ENCODE data around the gene CIT. TPM values are rescaled to one million over a fixed set of nuclear protein-coding genes. Genes with fewer than 3 reads are reported as not detected.

Gene CIT
- total RNA-seq, 1 donor from 2014 or later, result 6.8 TPM

DNA sequence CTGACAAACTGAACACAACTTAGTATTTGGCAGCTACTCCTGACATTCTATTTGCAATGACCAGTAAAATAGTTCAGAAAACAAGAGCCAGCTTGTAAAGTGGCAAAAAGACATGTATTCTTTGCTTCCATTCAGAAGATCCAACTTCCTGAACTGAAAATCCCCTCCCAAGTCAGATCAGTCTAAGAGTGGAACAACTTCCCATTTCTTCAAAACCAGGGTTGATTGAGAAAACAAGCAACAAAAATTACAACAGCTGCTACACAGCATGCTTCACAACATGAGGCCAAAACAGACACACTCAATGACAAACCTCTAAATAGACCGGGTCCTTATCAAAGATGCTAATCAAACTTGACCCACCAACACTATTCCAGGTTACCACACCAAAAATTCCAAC lies 40.3 kb downstream of the CIT start:
- Histone ChIP-seq H3K4me1 (ENCODE audit: control insufficient read depth in 3 of 3, insufficient read depth in 3 of 3, low read length in 3 of 3) (no peaks in the 10 kb centered on the region), H3K9ac (ENCODE audit: low read depth in 1 of 3, low read length in 3 of 3) (no peak overlapping the region), H3K36me3 (ENCODE audit: control insufficient read depth in 3 of 3, insufficient read depth in 3 of 3, low read length in 3 of 3) (no peaks in the 10 kb centered on the region), H3K9me3 (ENCODE audit: control insufficient read depth in 3 of 3, low read length in 3 of 3) (no peaks in the 10 kb centered on the region), H3K27ac (ENCODE audit: low read depth, low read length) (no peak overlapping the region), H3K4me3 (ENCODE audit: low read length in 3 of 3) (no peak overlapping the region), H3K27me3 (ENCODE audit: control insufficient read depth in 3 of 3, insufficient read depth in 3 of 3, low read length in 3 of 3) (no peaks in the 10 kb centered on the region)

DNA sequence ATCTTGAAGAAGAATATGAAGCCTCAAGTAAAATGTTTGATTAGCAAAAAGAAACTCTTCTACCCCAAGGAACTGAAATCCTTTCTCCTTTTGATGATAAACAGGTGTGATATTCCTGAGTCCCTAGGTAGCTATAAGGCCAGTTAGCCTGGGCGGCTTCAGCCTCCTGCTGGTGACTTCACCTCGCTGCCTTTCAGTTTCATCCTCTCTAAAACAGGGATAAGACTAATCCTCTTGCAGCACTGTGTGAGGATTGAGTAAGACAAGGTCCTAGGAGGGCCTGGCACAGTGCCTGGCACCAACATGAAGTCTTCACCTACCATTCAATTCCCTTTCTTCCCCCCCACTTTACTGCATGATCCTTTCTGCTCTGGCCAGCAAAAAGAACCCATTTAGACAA lies 42.1 kb downstream of the CIT start:
- no peak overlapping the region for H3K27ac ChIP-seq (ENCODE audit: low read depth, low read length)
- H3K4me1 ChIP-seq (ENCODE audit: control insufficient read depth in 3 of 3, insufficient read depth in 3 of 3, low read length in 3 of 3), result no peaks in the 10 kb centered on the region
- no peaks in the 10 kb centered on the region for H3K36me3 ChIP-seq (ENCODE audit: control insufficient read depth in 3 of 3, insufficient read depth in 3 of 3, low read length in 3 of 3)

DNA sequence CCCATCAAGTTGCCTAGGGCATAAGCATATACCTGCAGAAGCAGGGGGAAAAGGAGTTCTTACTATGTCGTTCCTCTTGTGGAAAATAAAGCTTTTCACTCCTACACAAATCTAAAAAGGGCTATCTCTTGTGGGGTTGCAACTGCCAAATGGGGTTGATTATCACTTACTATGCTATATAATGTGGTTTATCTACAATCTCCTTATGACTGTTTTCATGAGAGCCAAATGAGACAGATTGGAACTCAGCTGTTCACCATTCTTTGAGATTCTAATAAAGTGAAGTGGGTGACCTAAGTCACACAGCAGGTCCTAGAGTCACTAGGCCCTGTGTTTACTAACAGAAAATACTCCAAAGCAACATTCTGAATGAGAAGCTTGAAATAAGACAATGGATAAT lies 47.7 kb downstream of the CIT start:
- no peaks in the 10 kb centered on the region for H3K27me3 ChIP-seq (ENCODE audit: control insufficient read depth in 3 of 3, insufficient read depth in 3 of 3, low read length in 3 of 3)

More for the DNA sequence above, 42.1 kb downstream of the CIT start:
- no peaks in the 10 kb centered on the region for H3K9me3 ChIP-seq (ENCODE audit: control insufficient read depth in 3 of 3, low read length in 3 of 3)
- no peak overlapping the region for H3K9ac ChIP-seq (ENCODE audit: low read depth in 1 of 3, low read length in 3 of 3)
- no peak overlapping the region for H3K4me3 ChIP-seq (ENCODE audit: low read length in 3 of 3)
- H3K27me3 ChIP-seq (ENCODE audit: control insufficient read depth in 3 of 3, insufficient read depth in 3 of 3, low read length in 3 of 3), result no peaks in the 10 kb centered on the region

DNA sequence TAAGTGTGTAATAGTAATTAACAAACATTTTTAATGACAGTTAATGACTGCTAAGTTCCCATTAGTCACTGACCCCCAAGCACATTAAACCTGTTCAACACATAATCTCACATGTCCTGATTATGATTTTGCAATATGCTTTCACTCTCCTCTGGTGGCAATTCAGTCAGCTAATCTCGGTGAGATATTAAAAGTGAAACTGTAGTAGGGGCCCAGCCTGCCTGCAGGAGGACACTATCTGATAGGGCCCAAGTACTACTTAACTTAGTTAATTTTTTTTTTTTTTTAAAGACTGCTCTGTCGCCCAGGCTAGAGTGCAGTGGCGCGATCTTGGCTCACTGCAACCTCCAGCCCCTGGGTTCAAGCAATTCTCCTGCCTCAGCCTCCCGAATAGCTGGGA lies 48.8 kb downstream of the CIT start:
- no peaks in the 10 kb centered on the region for H3K36me3 ChIP-seq (ENCODE audit: control insufficient read depth in 3 of 3, insufficient read depth in 3 of 3, low read length in 3 of 3)
- H3K27me3 ChIP-seq (ENCODE audit: control insufficient read depth in 3 of 3, insufficient read depth in 3 of 3, low read length in 3 of 3), result no peaks in the 10 kb centered on the region
- H3K9me3 ChIP-seq (ENCODE audit: control insufficient read depth in 3 of 3, low read length in 3 of 3), result no peaks in the 10 kb centered on the region
- H3K4me3 ChIP-seq (ENCODE audit: low read length in 3 of 3), result no peak overlapping the region
- H3K27ac ChIP-seq (ENCODE audit: low read depth, low read length), result no peak overlapping the region
- H3K4me1 ChIP-seq (ENCODE audit: control insufficient read depth in 3 of 3, insufficient read depth in 3 of 3, low read length in 3 of 3), result no peaks in the 10 kb centered on the region
- H3K9ac ChIP-seq (ENCODE audit: low read depth in 1 of 3, low read length in 3 of 3), result no peak overlapping the region

More for the DNA sequence above, 47.7 kb downstream of the CIT start:
- Histone ChIP-seq H3K27ac (ENCODE audit: low read depth, low read length) (no peak overlapping the region), H3K4me3 (ENCODE audit: low read length in 3 of 3) (no peak overlapping the region), H3K4me1 (ENCODE audit: control insufficient read depth in 3 of 3, insufficient read depth in 3 of 3, low read length in 3 of 3) (no peaks in the 10 kb centered on the region), H3K9ac (ENCODE audit: low read depth in 1 of 3, low read length in 3 of 3) (no peak overlapping the region), H3K36me3 (ENCODE audit: control insufficient read depth in 3 of 3, insufficient read depth in 3 of 3, low read length in 3 of 3) (no peaks in the 10 kb centered on the region), H3K9me3 (ENCODE audit: control insufficient read depth in 3 of 3, low read length in 3 of 3) (no peaks in the 10 kb centered on the region)

DNA sequence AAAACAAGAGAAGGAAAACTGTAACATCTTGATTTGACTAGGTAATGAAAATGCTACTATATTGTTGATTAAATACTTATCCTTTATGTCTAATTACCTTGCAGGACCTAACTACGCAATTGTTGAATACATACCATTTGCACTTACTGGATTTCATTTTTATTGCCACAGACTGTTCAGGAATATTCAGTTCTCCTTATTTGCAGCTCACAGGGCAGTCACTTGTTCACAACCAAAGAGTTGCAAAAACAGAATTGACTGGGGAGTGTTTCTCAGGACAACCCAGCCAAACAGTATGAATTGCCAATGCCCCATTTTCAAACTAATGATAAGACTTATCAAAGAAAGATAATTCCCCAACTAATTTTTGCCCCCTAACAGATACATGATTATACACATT lies 49.4 kb downstream of the CIT start:
- Histone ChIP-seq H3K9ac (ENCODE audit: low read depth in 1 of 3, low read length in 3 of 3) (no peak overlapping the region), H3K4me1 (ENCODE audit: control insufficient read depth in 3 of 3, insufficient read depth in 3 of 3, low read length in 3 of 3) (no peaks in the 10 kb centered on the region), H3K36me3 (ENCODE audit: control insufficient read depth in 3 of 3, insufficient read depth in 3 of 3, low read length in 3 of 3) (no peaks in the 10 kb centered on the region), H3K27me3 (ENCODE audit: control insufficient read depth in 3 of 3, insufficient read depth in 3 of 3, low read length in 3 of 3) (no peaks in the 10 kb centered on the region), H3K4me3 (ENCODE audit: low read length in 3 of 3) (no peak overlapping the region), H3K27ac (ENCODE audit: low read depth, low read length) (no peak overlapping the region), H3K9me3 (ENCODE audit: control insufficient read depth in 3 of 3, low read length in 3 of 3) (no peaks in the 10 kb centered on the region)

DNA sequence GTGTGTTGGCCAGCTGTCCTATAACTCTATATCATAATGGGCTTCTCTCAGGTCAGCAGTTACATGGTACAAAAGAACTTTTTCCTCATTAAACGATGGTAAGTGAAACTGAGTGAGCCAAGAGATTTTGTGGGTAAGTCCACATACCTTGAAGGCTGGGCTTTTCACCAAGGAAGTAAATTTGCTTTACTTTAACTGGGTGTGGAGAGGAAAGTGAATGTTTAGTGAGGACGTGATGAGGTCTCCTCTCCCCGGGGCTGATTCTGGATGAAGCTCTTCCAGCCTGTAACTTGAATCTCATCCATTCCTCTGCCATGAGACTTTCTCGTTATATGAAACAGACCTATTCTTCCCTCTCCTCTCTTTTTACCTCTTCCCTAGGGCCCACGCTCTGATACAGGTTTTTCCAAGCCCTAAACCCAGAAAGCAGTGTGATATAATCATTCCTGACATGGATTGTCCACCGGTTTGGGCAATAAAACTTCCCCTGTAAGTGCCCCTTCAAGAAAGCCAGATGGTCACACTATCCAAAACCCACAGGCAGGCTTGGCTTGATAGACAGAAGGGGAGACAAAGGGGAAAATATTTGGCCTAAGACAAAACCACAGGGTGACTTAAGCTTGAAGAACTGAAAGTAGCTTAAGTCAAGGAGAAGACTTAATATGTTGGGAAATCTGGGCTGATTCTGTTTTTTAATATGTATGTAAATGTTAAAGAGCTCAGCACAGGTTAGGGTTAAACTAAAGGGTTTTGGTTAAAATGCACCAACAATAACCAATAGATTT lies 50.3 kb downstream of the CIT start:
- Histone ChIP-seq H3K36me3 (ENCODE audit: control insufficient read depth in 3 of 3, insufficient read depth in 3 of 3, low read length in 3 of 3) (no peaks in the 10 kb centered on the region), H3K27ac (ENCODE audit: low read depth, low read length) (no peak overlapping the region), H3K4me1 (ENCODE audit: control insufficient read depth in 3 of 3, insufficient read depth in 3 of 3, low read length in 3 of 3) (no peaks in the 10 kb centered on the region), H3K9ac (ENCODE audit: low read depth in 1 of 3, low read length in 3 of 3) (no peak overlapping the region), H3K4me3 (ENCODE audit: low read length in 3 of 3) (no peak overlapping the region), H3K9me3 (ENCODE audit: control insufficient read depth in 3 of 3, low read length in 3 of 3) (no peaks in the 10 kb centered on the region), H3K27me3 (ENCODE audit: control insufficient read depth in 3 of 3, insufficient read depth in 3 of 3, low read length in 3 of 3) (no peaks in the 10 kb centered on the region)

DNA sequence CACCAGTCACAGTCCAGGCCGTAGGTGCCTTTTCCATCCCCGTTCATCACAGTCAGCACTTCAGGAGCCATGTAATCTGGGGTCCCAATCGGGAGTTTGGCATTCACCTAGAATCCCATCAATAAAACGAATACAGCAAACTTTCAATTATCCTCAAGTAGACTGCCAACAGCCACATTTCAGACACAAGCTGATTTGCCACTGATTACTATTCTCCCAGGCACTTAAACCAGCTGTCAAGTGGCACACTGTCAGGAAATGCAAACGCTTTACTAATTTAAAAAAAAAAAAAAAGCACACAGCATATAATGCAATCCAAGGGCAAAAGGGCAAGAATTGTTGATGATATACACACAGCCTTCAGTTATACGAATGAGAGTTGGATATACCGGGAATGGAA lies 51.9 kb downstream of the CIT start:
- Histone ChIP-seq H3K4me1 (ENCODE audit: control insufficient read depth in 3 of 3, insufficient read depth in 3 of 3, low read length in 3 of 3) (no peaks in the 10 kb centered on the region), H3K9me3 (ENCODE audit: control insufficient read depth in 3 of 3, low read length in 3 of 3) (no peaks in the 10 kb centered on the region), H3K27me3 (ENCODE audit: control insufficient read depth in 3 of 3, insufficient read depth in 3 of 3, low read length in 3 of 3) (no peaks in the 10 kb centered on the region), H3K9ac (ENCODE audit: low read depth in 1 of 3, low read length in 3 of 3) (no peak overlapping the region), H3K27ac (ENCODE audit: low read depth, low read length) (no peak overlapping the region), H3K36me3 (ENCODE audit: control insufficient read depth in 3 of 3, insufficient read depth in 3 of 3, low read length in 3 of 3) (no peaks in the 10 kb centered on the region), H3K4me3 (ENCODE audit: low read length in 3 of 3) (no peak overlapping the region)

DNA sequence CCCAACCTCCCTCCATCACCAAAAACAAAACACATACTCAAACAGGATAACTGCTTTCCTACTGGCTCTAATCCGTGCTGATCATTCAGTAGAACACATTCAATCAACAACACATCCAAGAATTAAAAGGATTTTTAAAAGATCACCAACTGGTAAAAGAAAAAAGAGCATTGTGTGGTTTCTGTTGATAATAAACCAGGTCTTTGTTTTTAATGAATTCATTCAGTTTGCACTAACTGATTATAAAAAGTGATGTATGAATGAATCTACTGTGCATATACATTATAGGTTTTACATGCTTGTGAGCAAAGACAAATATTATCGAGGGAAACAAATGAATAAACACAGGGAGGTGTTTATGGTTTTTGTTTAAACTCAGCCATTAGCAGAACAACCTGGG lies 55.1 kb downstream of the CIT start:
- H3K27me3 ChIP-seq (ENCODE audit: control insufficient read depth in 3 of 3, insufficient read depth in 3 of 3, low read length in 3 of 3), result no peaks in the 10 kb centered on the region
- H3K4me1 ChIP-seq (ENCODE audit: control insufficient read depth in 3 of 3, insufficient read depth in 3 of 3, low read length in 3 of 3), result no peaks in the 10 kb centered on the region
- H3K4me3 ChIP-seq (ENCODE audit: low read length in 3 of 3), result no peak overlapping the region
- no peak overlapping the region for H3K9ac ChIP-seq (ENCODE audit: low read depth in 1 of 3, low read length in 3 of 3)
- H3K9me3 ChIP-seq (ENCODE audit: control insufficient read depth in 3 of 3, low read length in 3 of 3), result no peaks in the 10 kb centered on the region
- no peaks in the 10 kb centered on the region for H3K36me3 ChIP-seq (ENCODE audit: control insufficient read depth in 3 of 3, insufficient read depth in 3 of 3, low read length in 3 of 3)
- no peak overlapping the region for H3K27ac ChIP-seq (ENCODE audit: low read depth, low read length)

DNA sequence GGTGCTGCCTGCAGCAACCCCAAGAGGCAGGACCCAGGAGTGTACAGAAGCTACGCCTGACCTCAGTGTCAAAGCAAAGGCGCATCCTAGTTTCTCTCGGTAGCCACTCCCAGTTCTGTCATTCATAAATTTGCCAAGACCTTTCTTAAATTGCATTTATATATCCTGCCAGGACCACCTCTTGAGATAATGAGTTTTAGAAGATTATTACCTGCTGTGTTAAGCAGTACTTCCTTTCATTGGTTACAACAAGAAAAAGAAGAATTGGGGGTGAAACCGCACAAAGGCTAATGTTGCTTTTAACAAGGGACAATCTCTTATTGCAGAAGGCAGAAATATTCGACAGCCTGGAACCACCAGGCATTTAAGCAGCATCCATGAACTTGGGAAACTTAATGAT lies 57.8 kb downstream of the CIT start:
- H3K9me3 ChIP-seq (ENCODE audit: control insufficient read depth in 3 of 3, low read length in 3 of 3), result no peaks in the 10 kb centered on the region
- no peaks in the 10 kb centered on the region for H3K4me1 ChIP-seq (ENCODE audit: control insufficient read depth in 3 of 3, insufficient read depth in 3 of 3, low read length in 3 of 3)
- no peaks in the 10 kb centered on the region for H3K27me3 ChIP-seq (ENCODE audit: control insufficient read depth in 3 of 3, insufficient read depth in 3 of 3, low read length in 3 of 3)
- no peak overlapping the region for H3K4me3 ChIP-seq (ENCODE audit: low read length in 3 of 3)
- no peaks in the 10 kb centered on the region for H3K36me3 ChIP-seq (ENCODE audit: control insufficient read depth in 3 of 3, insufficient read depth in 3 of 3, low read length in 3 of 3)
- no peak overlapping the region for H3K27ac ChIP-seq (ENCODE audit: low read depth, low read length)
- H3K9ac ChIP-seq (ENCODE audit: low read depth in 1 of 3, low read length in 3 of 3), result no peak overlapping the region

DNA sequence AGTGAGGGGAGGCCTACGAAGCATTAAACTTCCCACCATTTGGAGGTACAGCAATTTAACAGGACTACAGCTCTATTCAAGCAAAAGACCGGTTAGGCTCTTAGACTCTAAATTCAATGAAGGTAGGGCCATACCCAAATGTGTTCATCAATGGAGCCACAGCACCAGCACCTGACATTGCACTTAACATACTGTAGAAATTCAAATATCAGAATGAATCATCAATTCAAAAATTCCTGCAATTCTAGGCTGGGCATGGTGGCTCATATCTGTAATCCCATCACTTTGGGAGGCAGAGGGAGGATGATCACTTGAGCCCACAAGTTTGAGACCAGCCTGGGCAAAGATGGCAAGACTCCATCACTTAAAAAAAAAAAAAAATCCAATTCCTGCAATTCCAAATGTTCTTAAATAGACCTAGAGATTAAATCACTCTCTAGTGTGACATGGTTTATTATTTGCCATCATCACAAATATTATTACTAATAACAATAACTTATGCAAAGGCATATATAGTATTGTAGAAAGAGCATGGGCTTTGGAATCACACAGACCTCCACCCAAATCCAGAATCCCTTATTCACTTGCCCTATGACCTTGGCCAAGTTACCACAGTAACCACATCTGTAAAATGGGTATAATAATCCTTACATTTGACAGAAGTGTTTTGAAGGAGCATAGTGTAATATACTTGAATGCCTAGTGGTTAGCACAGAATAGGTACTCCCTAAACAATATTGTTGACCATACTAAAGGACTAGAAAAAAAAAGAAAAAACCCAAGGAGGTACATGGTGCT lies 59.4 kb downstream of the CIT start:
- no peaks in the 10 kb centered on the region for H3K36me3 ChIP-seq (ENCODE audit: control insufficient read depth in 3 of 3, insufficient read depth in 3 of 3, low read length in 3 of 3)
- no peaks in the 10 kb centered on the region for H3K9me3 ChIP-seq (ENCODE audit: control insufficient read depth in 3 of 3, low read length in 3 of 3)
- no peak overlapping the region for H3K9ac ChIP-seq (ENCODE audit: low read depth in 1 of 3, low read length in 3 of 3)
- H3K4me1 ChIP-seq (ENCODE audit: control insufficient read depth in 3 of 3, insufficient read depth in 3 of 3, low read length in 3 of 3), result no peaks in the 10 kb centered on the region
- H3K27me3 ChIP-seq (ENCODE audit: control insufficient read depth in 3 of 3, insufficient read depth in 3 of 3, low read length in 3 of 3), result no peaks in the 10 kb centered on the region
- no peak overlapping the region for H3K27ac ChIP-seq (ENCODE audit: low read depth, low read length)
- H3K4me3 ChIP-seq (ENCODE audit: low read length in 3 of 3), result no peak overlapping the region
